Endodermal cell (in vitro differentiated cells): ENCODE measurements around the gene POLR2M. TPM values are rescaled to one million over a fixed set of nuclear protein-coding genes. Genes with fewer than 3 reads are reported as not detected.

Source experiments
- DNase-seq: peaks from one replicate; pipeline ENCODE4 v3.0.0-alpha.2; 2017
- H3K27ac ChIP-seq: 2 replicates; pipeline ENCODE4 v1.5.1; 2013; ENCODE audit warnings: mild to moderate bottlenecking, low read depth, low read length, moderate library complexity
- H3K27me3 ChIP-seq: 2 replicates; pipeline ENCODE4 v1.6.1; 2013; ENCODE audit warnings: mild to moderate bottlenecking, low read length, moderate library complexity; ENCODE audit not compliant: insufficient read depth, control insufficient read depth, poor library complexity, severe bottlenecking
- H3K36me3 ChIP-seq: 2 replicates; pipeline ENCODE4 v1.7.0; 2013; ENCODE audit warnings: mild to moderate bottlenecking, low read length, moderate library complexity; ENCODE audit not compliant: control insufficient read depth, insufficient read depth
- H3K4me1 ChIP-seq: one replicate; pipeline ENCODE4 v1.7.0; 2013; ENCODE audit warnings: low read length; ENCODE audit not compliant: control insufficient read depth, insufficient read depth
- H3K4me3 ChIP-seq: 2 replicates; pipeline ENCODE4 v1.5.1; 2013; ENCODE audit warnings: mild to moderate bottlenecking, low read length, moderate library complexity
- H3K9ac ChIP-seq: 2 replicates; pipeline ENCODE4 v1.6.1; 2013; ENCODE audit warnings: mild to moderate bottlenecking, low read length, moderate library complexity; ENCODE audit not compliant: poor library complexity, severe bottlenecking; ENCODE audit errors: extremely low read depth
- H3K9me3 ChIP-seq: 2 replicates; pipeline ENCODE4 v1.6.1; 2013; ENCODE audit warnings: mild to moderate bottlenecking, low read length, moderate library complexity; ENCODE audit not compliant: control insufficient read depth
- H3K27ac Mint-ChIP-seq: 2 replicates; pipeline ENCODE4 v1.8.0; 2020; ENCODE audit warnings: mixed read lengths
- H3K27me3 Mint-ChIP-seq: 2 replicates; pipeline ENCODE4 v1.8.0; 2021; ENCODE audit warnings: mild to moderate bottlenecking, mixed read lengths; ENCODE audit not compliant: insufficient read depth
- H3K36me3 Mint-ChIP-seq: 2 replicates; pipeline ENCODE4 v1.8.0; 2020; ENCODE audit warnings: low read depth, mixed read lengths
- H3K4me1 Mint-ChIP-seq: 2 replicates; pipeline ENCODE4 v1.8.0; 2020; ENCODE audit warnings: mixed read lengths
- H3K4me3 Mint-ChIP-seq: 2 replicates; pipeline ENCODE4 v1.8.0; 2020; ENCODE audit warnings: mild to moderate bottlenecking, moderate library complexity, mixed read lengths
- H3K9me3 Mint-ChIP-seq: 2 replicates; pipeline ENCODE4 v1.8.0; 2020; ENCODE audit warnings: mild to moderate bottlenecking, mixed read lengths
- CTCF ChIP-seq: fragments of 200-600 bp; sonication (generic); conservative IDR thresholded peaks from 2 replicates; pipeline ENCODE4 v1.5.0; 2021; ENCODE audit warnings: antibody characterized with exemption, mild to moderate bottlenecking
- WGBS, 2 experiments: methylation state at CpG; one replicate each; pipeline versions ENCODE4 v1.1.5 to v1.1.7; 2013; ENCODE audit warnings: missing lambda C conversion rate in 2 of 2, mixed read lengths in 1 of 2; ENCODE audit not compliant: insufficient coverage in 1 of 2, insufficient read length in 1 of 2; 5-methylcytosine and 5-hydroxymethylcytosine counted together
- total RNA-seq, 2 donors: library from RNA; stranded (reverse); fragmentation: NEBNext Ultra II Directional in 1 of 2; extraction: Animal tissue kit (Norgen Biotek cat#: 25700) in 1 of 2; gene quantifications; 2 replicates in 1 of 2; 3 replicates in 1 of 2; pipeline ENCODE4 v1.2.1, GENCODE V29; 2021

Gene POLR2M
- total RNA-seq, 2 donors from 2014 or later, result 58.2 to 62.6 TPM

- H3K36me3 Mint-ChIP-seq, result no peaks in the 10 kb centered on the region
- H3K27me3 Mint-ChIP-seq, result no peaks in the 10 kb centered on the region
- no peak overlapping the region for H3K4me3 ChIP-seq
- H3K27ac Mint-ChIP-seq, result no peak overlapping the region
- H3K27me3 ChIP-seq, result no peaks in the 10 kb centered on the region
- 72 to 80% methylated on average over 7 to 13 of the region's 13 CpGs for WGBS, 2 experiments
- no peak for DNase-seq
- no peaks in the 10 kb centered on the region for H3K4me1 ChIP-seq
- TF ChIP-seq CTCF, result no peak
- peaks cover 7% of the 10 kb centered on the region for H3K4me1 Mint-ChIP-seq
- no peak overlapping the region for H3K9ac ChIP-seq
- H3K4me3 Mint-ChIP-seq, result no peak overlapping the region
- H3K9me3 ChIP-seq, result no peaks in the 10 kb centered on the region
- no peaks in the 10 kb centered on the region for H3K9me3 Mint-ChIP-seq
- no peak overlapping the region for H3K27ac ChIP-seq
- H3K36me3 ChIP-seq, result no peaks in the 10 kb centered on the region
Measured at GRCh38 chr15:57747206-57747896, 40.8 kb downstream of the POLR2M start.

- Mint-ChIP-seq H3K4me3 (no peak overlapping the region), H3K27me3 (no peaks in the 10 kb centered on the region), H3K9me3 (no peaks in the 10 kb centered on the region), H3K36me3 (no peaks in the 10 kb centered on the region), H3K27ac (no peak overlapping the region), H3K4me1 (peaks cover 7% of the 10 kb centered on the region)
- H3K36me3 ChIP-seq, result no peaks in the 10 kb centered on the region
- H3K4me3 ChIP-seq, result no peak overlapping the region
- H3K27ac ChIP-seq, result no peak overlapping the region
- H3K9ac ChIP-seq, result no peak overlapping the region
- peak; percentile 63 for DNase-seq
- TF ChIP-seq CTCF, result peak; percentile 77
- WGBS, 2 experiments, result 25 to 60% methylated on average over 1 to 3 of the region's 3 CpGs
- no peaks in the 10 kb centered on the region for H3K4me1 ChIP-seq
- H3K27me3 ChIP-seq, result no peaks in the 10 kb centered on the region
- H3K9me3 ChIP-seq, result no peaks in the 10 kb centered on the region
Measured at GRCh38 chr15:57751177-57751800, 44.8 kb downstream of the POLR2M start.

- peak; percentile 76 for DNase-seq
- no peak overlapping the region for H3K9ac ChIP-seq
- no peaks in the 10 kb centered on the region for H3K36me3 Mint-ChIP-seq
- H3K4me3 ChIP-seq, result no peak overlapping the region
- H3K27ac Mint-ChIP-seq, result no peak overlapping the region
- H3K9me3 Mint-ChIP-seq, result no peaks in the 10 kb centered on the region
- H3K9me3 ChIP-seq, result no peaks in the 10 kb centered on the region
- no peaks in the 10 kb centered on the region for H3K27me3 Mint-ChIP-seq
- H3K27ac ChIP-seq, result no peak overlapping the region
- WGBS, 2 experiments, result 75 to 86% methylated on average over 1 to 9 of the region's 9 CpGs
- TF ChIP-seq CTCF, result peak; percentile 64
- H3K36me3 ChIP-seq, result no peaks in the 10 kb centered on the region
- H3K4me1 ChIP-seq, result no peaks in the 10 kb centered on the region
- no peak overlapping the region for H3K4me3 Mint-ChIP-seq
- peaks cover 3% of the 10 kb centered on the region for H3K4me1 Mint-ChIP-seq
- no peaks in the 10 kb centered on the region for H3K27me3 ChIP-seq
Measured at GRCh38 chr15:57752436-57752835, 45.9 kb downstream of the POLR2M start.
